ENCODE measurements around the gene COL26A1.

COL26A1 gene

DNA sequence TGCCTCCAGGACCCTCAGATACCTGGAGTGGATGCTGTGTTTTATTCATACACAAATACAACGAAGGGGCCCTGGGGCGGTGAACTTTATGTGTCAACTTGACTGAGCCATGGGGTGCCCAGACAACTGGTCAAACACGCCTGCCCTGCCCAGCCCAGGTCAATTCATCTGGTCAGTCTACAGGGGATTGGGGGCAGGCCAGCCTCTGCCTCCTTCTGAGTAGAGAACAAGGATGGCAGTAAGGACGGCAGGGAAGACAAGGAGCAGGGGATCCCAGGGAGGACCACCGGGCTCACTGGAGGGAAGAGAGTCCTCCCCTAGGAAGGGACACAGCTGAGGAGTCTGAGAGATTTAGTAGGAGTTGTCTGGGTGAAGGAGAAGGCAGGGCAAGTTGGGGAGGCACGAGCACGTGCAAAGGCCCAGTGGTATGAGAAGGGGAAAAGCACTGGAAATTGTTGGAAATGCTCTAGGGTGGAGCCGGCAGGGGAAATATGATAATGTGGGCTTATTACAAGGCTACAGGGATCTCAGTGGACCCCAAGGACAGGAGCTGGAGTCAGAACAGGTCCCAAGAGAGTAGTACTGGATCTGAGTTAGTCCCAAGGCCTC, 203.0 kb downstream of the COL26A1 start:
- no peak for DNase-seq (ENCODE audit: low spot score)

DNA sequence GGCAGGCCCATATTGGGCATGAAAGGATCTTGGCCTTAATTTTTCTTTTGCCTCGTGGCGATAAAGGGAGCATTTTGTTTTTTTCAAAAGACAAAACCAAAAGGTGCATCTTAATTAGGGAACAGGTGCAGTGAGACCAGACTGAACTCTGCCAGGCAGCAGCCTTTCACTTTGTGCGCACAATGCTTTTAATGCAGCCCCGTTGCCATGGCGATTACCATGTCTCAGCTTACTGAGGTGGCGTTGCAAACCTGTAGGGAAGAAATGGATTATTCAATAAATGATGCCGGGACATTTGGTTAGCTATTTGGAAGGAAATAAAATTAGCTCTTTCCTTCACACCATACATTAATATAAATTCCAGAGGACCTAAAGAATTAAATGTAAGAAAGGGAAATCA, 204.6 kb downstream of the COL26A1 start:
- DNase-seq (ENCODE audit: low spot score), result no peak

DNA sequence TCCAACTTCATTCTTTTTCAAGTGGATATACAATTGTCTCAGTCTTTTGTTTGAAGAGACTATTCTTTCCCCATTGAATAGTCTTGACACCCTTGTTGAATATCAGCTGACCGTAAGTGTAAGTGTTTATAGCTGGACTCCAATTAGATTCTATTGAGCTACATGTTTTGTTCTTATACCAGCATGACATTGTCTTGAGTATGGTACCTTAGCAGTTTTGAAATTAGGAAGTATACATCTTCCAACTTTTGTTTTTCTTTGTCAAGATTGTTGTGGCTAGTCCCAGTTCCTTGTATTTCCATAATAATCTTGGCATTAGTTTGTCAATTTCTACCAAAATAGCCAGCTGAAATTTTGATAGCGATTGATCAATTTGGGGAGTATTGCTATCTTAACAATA, 209.5 kb downstream of the COL26A1 start:
- no peak for DNase-seq (ENCODE audit: low spot score)

DNA sequence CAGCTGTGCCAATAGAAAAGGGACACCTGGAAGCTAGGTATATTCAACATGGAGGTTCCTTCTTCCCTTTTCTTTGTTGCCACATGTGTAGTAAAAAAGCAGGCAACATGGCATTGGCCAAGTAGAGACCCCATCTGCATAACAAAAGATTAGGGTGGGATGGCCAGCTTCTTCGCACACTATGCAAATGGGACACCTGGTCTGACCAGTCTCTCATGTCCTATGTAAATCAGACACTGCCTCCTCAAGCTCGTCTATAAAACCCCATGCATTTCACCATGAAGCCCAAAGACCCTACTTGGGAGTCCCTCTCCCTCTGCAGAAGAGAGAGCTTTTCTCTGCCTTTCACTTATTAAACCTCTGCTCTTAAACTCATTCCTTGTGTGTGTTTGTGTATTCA, 212.5 kb downstream of the COL26A1 start:
- no peak for DNase-seq (ENCODE audit: low spot score)

DNA sequence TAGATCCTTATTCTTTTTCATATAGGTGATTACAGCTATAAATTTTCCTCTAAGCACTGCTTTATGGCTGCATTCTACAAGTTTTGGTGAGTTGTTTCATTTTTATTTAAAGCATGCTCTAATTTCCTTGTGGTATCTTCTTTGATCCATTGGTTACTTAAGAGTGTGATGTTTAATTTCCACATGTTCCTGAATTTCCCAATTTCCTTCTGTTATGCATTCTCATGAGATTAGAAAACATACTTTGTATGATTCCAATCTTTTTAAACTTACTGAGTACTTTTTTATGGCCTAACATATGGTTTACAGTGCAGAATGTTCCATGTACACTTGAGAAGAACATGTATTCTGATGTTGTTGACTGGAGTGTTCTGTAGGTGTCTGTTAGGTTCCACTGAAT, 213.0 kb downstream of the COL26A1 start:
- DNase-seq (ENCODE audit: low spot score), result no peak

DNA sequence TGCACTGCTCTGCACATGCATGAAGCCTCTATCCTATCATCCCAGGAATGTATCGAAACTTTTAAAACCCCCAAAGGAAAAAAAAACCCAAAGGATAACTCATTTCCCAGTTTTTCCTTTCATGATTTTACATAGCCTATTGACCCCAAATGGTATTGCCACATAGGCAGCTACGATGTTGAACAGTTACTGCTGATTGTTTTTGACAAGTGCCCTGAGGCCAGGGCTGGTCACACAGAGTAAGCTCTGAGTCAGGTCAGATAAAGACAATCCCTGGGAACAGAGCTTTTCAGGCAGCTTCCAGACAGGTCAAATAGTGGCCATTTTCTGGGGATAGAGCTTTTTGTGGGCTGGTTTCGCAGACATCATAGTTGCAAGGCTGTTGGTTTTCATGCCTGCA, 214.3 kb downstream of the COL26A1 start:
- DNase-seq (ENCODE audit: low spot score), result no peak

DNA sequence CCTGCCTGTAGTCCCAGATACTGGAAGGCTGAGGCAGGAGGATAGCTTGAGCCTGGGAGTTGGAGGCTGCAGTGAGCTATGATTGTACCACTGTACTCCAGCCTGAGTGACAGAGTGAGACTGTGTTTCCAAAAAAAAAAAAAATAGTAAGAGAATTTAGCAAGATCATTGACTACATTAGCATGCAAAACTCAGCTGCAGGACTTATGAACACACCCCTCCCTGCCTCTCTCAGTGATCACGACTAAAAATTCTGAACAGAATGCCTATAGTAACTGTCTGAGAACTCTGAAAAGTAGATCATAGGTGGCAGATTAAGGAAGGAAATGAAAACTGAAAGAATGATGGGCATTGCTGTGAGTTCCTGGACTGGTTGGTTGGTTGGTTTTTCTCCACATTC, 215.9 kb downstream of the COL26A1 start:
- DNase-seq (ENCODE audit: low spot score), result no peak

DNA sequence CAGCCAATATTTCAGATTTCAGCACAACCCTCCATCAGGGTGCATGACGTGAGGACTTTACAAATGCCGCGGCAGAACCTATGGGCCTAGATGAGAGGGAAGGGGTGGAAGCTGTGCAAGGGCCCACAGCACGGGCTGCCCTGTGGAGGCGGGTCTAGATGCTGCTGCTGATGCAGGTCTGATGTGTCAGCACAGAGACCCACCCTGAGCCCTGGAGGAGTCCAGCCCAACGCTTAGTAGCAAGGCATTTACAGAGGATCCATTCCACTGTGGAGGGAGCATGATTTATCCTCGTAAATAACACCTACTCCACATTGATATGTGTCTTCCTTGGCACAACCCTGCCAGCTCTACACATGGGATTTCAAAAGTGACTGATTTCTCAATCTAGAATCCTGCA, 217.9 kb downstream of the COL26A1 start:
- no peak for DNase-seq (ENCODE audit: low spot score)

DNA sequence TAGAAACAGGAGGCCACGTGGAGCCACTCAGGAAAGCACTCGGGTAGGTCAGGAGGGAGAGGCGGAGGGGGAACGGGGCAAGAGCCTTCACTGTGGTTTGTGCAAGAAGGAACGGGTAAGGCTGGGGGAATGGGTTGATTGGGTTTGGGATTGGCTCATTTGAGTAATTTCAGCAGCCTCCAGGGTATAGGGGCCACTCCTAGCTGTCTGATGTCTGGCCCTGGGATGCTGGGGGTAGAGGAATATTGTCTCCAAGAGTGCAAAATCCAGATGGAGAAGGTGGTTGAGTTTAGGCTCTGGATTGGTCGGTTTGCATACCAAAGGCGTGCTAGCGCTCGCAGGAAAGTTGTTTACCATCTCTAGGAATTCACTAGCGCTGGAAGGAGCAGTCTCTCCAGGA, 219.2 kb downstream of the COL26A1 start:
- DNase-seq (ENCODE audit: low spot score), result no peak

DNA sequence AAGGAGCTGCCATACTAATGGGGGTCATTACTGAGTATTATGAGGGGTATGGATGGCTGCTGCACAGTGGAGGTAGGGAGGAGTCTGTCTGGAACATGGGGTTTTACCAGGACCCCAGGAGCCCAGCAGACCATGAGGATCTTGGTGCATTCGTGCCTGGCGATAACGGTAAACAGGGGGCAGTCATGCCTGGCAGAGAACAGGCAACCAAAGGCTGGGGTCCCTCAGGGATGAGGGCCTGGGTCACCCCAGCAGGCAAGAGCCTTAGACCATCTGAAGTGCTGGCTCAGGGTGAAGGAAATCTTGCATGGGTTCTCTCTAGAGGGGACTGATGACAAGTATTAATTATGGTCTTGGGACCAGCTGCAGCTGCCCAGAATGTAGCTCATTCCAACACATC, 220.3 kb downstream of the COL26A1 start:
- DNase-seq (ENCODE audit: low spot score), result no peak

DNA sequence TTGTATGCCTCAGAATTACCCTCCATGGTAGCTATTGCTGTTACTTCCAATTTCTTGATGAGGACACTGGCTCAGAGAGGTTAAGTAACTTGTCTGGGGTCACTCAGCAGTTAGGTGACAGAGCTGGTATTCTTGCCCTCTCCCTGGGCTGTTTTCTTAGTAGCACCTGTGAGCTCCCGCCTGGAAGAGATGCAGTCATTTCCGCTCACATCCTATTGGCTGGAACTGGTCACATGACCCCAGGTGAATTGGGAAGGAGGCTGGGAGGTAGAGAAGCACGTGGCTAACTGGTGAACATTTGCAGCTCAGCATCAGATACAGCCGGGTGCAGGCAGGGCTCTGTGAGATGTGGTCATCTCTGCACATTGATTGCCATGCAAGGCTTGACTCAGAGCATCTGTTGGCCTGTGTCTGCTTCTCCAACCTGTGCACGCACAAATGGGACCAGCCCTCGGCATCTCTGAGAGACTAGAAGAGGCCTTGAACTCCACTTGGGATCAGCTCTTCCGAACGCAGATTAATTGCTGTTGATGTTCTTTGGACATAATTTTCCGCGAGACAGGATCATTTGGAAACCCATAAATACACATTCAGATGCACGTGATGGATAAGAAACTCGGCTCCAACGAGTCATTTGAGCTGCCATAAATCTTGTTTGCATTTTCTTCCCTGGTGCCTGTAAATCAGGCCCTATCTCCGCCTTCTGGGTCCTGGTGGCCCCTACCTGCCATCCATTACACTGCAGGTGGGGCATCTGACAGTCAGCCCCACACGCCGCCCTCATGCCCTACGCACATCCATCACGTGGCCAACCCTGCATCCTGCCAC, 223.6 kb downstream of the COL26A1 start:
- peak; percentile 31 for DNase-seq (ENCODE audit: low spot score)

DNA sequence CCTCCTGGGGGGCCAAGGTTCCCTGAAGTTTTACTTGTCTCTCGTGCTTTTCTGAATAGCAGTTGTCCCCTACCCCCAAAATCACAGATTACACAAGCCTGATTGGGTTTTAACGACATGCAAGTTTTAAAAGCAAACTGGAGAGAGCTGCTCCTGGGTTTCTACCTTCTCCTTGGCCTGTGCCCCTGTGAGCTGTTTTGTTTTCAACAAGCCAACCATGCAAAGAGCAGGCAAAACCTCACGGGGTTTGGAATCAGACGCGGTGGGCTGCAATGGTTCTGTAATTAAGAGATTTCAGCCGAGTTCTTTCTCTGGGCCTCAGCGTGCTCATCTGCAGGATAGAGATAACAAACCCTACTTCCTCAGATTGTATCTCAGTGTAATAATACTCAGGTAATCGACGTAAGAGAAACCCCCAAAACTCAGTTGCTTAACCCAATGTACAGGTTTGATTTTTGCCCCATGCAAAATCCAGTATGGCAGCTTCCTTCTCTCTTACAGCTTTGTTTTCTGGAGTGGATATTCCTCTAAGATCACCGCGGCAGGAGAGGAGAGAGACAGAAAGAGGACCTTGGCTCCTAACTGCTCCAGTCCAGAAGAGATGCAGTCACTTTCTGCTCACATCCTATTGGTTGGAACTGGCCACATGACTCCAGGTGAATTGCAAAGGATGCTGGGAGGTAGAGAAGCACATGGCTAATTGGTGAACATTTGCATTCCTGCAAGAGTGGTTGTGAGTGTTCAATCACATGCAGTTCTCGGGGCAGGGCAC, 224.4 kb downstream of the COL26A1 start:
- DNase-seq (ENCODE audit: low spot score), result no peak

DNA sequence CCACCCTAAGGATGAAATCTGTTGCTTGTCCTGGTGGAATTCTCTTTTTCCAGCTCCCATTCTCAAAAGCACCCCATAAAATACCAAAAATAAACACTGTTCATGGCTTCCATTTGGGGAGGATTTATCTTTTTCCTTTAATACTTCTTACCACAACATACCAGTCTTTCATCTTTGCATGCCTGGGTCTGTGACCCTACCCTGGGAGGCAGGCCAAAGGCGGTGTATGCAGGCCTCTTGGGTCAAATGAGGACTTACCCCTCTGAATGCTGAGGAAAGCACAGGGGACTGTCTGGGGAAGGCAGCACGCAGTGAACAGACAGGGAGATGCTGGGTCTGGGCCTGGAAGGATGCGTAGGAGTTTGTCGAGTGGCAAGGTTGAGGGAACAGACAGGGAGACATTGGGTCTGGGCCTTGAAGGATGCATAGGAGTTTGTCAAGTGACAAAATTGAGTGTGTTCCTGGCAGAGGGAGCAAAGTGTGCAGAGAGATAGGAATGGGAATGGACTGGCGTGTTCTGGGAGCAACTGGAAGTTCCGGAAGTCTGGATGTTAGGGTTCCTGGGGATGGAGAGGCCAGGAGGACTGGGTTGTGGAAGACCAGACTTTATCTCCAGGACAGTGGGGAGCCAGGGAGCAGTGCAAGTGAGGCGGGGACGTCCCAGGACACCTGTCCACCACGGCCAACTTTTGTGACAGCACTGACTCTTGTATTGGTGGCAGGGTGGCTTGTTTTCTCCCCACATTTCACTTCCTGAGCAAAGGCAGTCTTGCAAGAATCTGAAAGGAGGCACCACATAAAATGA, 225.7 kb downstream of the COL26A1 start:
- no peak for DNase-seq (ENCODE audit: low spot score)

DNA sequence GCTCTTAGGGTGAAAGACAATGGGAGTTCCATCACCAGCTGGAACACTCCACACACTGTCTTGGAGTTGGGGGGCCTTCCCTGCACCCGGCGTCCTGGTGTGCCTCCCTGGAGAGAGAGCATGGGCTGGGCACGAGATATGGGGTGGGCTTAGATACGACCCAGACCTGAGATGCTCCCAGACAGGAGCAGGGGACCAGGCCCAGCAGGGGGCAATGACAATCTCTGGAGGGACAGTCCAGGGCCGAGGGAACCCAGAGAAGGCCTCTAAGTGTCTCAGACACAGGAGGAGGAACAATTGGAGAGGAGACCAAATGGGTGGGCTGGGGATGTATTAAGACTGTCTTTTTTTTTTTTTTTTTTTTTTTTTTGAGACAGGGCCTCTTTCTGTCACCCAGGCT, 226.4 kb downstream of the COL26A1 start:
- no peak for DNase-seq (ENCODE audit: low spot score)

DNA sequence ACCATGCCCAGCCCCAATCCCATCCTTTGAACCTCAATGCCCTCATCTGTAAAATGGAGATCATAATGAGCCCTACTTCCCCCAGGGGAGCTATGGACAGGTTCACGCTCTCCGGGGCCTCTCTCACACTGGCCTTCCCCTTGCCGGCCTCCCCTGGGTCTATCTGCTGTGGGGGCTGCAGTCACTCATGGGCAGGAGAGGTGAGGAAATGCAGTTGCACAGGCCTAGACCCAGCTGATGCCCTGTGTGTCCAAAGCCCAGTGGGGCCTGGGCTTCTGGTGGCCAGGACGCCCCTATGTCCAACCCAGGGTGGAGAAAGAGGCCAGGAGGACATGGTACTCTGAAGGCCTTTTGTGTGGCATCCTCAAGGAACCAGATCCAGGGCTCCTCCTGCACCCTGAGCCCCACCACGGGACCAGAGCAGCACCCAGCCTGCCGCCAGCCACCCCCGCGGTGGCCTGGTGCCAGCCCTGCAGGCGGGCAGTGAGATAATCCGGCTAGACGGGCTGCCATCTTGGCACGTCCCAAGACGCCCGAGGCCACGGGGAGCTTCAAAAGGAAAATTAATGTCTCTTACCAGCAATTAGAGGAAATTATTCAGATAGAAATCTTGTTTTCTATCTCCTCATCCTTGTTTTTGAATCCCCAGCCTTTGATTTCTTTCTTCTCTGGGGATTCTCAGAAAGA, 227.4 kb downstream of the COL26A1 start:
- no peak for DNase-seq (ENCODE audit: low spot score)

DNA sequence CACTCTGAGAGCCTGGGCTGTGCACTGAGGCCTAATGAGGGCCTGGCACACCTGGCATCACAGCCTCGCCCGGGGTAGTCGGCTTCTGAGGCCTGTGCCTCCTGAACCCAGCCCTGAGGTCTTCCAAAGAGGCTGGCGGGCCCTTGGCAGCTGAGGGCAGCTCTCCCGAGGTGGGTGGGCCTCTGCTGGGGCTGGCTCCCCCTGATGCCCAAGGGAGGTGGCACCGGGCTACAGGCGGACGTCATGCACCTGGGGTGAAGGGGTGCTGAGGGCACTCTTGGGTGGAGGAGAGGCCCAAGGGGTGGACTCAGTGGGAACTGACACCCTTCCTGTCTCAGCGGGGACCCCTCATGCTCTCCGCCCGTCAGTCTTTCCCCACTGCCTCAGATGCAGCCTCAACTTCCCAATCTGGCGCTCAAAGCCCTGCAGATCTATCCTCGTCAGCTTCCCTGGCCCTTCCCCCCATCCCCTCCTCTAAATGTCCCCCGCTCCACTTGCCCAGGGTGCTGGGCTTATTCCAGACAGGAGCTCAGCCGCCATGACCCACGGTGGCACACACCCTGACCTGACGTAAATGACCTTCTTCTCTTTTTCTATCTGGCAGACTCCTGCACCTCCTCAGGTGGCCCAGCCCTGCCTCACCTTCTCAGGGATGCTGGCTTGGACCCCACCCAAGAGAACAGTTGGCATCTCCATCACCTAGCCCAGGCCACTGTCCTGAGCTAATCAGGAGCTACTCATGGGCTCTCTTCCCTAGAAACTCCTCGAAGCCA, 228.2 kb downstream of the COL26A1 start:
- no peak for DNase-seq (ENCODE audit: low spot score)

DNA sequence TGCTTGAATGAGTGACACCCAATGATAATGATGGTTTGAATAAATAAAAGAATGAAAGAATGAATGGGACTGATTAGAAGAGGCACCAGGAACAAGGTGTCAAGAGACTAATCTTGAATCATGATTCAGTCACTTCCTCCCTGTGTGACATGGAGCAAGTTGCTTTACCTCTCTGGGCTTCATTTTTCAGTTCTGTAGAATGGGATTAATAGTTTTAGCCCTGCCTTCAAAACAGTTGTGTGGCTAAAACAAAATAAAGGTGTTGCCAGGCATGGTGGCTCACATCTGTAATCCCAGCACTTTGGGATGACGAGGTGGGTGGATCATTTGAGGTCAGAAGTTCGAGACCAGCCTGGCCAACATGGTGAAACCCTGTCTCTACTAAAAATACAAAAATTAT, 228.8 kb downstream of the COL26A1 start:
- no peak for DNase-seq (ENCODE audit: low spot score)

DNA sequence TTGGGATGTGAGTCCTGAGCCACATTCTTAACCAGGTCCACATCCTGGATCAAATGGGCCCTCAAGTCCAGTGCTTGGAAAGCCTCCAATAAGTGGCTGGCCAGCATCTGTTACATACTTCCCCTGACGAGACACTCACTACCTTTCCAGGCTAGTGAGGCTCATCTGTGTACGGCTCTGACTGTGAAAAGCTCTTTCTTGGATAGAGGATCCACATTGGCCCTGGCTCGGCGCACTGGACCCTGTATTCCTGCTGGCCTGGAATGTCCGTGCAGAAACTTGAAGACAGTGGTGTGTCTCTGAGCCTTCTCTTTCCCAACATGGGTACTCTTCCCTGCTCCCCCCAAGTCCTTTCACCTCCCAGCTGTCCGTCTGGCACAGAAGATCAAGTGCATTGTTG, 230.9 kb downstream of the COL26A1 start:
- no peak for DNase-seq (ENCODE audit: low spot score)

DNA sequence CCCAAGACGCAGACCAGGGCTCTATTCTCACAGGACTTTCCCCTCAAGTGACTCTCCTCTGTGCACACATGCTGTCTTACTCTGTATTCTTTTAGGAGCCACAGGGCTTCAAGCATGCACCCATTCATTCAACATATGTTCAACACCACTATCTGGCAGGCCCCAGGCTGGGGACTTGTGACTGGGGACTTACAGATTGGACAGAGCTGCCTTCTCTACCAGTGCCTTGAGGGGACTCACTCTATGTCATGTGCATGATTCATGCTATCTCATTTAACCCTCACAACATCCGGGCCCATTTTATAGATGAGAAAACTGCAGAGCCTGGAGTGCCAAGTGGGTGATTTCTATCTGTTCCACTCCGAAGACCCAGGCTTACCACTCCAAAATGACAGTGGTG, 232.1 kb downstream of the COL26A1 start:
- no peak for DNase-seq (ENCODE audit: low spot score)

DNA sequence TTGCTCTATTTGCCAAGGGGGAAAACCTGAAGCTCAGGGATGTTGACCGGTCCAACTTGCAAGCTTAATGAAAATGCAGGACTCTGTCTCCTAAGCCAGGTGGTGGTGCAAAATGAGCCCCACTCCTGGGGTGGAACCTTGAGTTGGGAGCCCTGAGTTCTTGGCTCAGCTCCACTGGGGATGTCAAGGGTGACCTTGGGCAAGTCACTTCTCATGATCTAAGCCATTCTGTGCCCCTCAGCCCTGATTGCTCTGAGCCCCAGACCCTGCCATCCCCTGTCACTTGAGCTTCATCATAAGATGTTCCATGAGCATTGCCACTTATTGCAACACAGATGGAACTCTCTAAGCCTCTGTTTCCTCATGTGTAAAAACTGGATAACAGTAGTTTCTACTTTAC, 232.6 kb downstream of the COL26A1 start:
- DNase-seq (ENCODE audit: low spot score), result no peak
